Measurements from ENCODE around the gene PGM2.

PGM2 gene

DNA sequence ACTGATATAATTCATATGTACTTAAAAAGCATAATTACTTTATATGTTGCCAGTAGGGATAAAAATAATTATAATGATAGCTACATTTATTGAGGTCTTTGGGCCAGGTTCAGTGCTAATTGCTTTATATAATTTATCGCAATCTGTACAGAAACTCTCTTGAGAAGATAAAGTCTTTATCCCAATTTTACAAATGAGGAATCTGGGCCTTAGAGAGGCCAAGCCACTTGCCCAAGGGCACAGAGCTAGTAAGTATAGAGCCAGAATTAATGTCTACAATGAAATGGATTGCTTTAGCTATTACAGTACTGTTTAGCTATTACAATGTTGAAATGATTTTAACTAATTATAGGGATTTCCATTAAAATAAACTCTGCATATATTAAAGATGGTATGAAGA lies 33.8 kb downstream of the PGM2 start:
- DNase-seq (ENCODE audit: low read depth in 2 of 3, low spot score in 2 of 3), result no peak

DNA sequence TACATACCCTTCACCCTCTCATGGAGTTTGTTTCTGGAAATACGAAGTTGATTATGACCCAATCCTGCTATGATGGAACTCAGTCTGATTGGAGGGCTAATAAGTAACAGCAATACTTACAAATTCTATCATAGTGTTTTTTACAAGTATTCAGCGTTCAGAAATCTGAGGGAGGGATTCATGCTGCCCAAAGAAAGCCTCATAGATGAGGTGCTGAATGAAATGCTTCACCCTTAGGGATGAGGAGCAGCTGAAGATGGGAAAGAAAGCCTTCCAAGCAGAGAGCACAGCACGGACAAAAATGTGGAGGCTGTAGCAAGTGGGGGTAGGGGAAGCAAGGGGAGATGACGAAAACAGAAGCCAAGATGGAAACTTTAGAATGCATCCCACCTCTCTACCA lies 36.5 kb downstream of the PGM2 start:
- DNase-seq (ENCODE audit: low read depth in 2 of 3, low spot score in 2 of 3), result no peak

DNA sequence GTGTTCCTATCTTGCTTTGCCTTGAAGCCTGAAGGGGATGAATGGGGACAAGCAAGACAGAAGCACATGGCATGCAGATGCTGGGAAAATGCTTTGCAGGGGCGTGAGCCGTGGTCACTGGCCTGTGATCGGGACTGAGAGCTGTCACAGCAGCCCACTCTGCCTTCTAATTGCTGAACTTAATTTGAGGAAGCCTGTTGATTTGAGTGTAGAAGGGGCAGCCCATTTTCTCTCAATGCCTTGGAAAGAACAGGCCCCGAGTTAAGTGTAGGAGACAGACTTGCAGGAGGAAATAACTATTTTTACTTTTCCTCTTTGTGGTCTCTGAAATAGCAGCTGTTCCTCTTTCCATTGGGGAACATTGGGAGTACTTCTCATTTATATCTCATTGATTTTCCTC lies 38.3 kb downstream of the PGM2 start:
- no peak for DNase-seq (ENCODE audit: low read depth in 2 of 3, low spot score in 2 of 3)

DNA sequence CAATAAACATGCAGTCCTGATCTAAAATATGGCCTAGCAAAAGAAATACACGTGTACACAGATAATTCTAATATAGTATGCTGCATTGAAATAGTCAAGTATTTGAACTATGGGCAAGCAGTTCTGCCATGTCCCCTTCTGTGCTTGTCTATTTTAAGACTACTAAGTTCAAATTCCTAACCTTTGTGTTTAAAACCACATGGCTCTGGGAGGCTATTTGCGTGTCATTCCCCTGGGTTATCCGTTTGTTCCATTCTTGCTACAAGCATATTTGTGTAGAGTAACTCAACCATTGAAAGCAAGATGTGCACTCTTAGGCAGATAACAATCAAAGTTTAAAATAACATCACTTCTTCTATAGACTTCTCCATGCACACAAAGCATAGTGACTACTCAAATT lies 39.0 kb downstream of the PGM2 start:
- DNase-seq (ENCODE audit: low read depth in 2 of 3, low spot score in 2 of 3), result no peak

DNA sequence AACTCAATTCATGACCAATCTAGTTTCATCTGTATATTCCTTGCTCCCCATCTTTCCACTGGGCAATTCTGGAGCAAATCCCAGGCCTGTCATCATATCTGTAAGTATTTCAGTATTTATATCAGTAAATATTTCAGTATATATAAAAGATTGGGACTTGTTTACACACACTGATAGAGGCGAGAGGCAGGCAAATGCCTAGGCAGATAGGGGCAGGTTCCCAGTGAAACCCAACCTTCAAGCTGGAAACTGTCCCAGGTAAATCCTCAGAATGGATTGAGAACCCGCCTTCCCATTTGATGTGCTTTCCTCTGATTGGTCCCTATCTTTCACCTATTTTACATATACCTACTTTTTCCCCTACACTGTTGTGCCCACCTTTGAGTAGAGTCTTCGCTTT lies 40.6 kb downstream of the PGM2 start:
- DNase-seq (ENCODE audit: low read depth in 2 of 3, low spot score in 2 of 3), result no peak

DNA sequence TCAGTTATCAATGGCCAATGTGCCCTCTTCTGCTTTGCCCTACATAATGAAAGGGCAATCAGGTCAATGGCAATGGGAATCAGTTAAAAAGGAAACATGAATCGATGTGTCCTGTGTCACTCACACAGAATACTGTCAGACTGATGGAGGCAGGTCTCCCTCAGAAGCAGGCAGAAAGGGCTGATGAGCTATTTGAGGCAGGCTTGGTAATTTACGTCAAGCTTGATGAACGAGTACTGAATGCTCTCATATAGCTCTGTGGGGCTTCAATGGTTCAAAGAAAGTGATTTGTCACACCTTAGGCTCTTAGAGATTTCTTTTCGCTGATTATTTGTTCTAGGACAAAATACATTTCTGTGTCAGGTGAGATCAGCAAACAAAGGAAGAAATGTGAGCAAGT lies 41.8 kb downstream of the PGM2 start:
- no peak for DNase-seq (ENCODE audit: low read depth in 2 of 3, low spot score in 2 of 3)

DNA sequence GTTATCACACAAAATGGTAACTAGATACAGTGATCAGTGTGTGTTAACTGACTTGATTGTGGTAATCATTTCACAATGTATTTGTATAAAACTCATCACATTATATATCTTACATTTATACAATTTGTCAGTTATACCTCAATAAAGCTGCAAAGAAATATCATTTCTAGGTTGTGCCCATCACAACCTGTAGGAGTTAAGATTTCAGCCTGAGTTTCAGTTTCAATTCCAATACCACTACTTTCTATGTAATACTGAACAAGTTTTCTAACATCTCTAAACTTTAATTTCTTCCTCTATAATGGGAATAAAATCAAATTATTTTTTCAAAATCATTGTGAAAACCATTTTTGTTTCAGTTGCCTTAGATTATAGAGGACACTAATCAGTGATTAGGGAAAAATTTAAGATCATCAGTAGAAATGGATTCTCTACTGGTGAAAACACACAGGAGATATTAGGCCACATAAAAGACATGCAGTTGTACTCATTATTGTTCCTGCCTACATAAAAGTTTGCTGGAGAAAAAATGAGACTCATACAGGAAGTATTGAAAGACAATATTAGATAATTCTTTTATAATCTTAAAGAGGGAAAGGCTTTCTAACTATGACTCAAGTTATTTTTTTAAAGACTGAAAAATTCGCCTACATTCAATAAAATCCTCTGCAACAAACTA lies 46.0 kb downstream of the PGM2 start:
- no peak for DNase-seq (ENCODE audit: low read depth in 2 of 3, low spot score in 2 of 3)

DNA sequence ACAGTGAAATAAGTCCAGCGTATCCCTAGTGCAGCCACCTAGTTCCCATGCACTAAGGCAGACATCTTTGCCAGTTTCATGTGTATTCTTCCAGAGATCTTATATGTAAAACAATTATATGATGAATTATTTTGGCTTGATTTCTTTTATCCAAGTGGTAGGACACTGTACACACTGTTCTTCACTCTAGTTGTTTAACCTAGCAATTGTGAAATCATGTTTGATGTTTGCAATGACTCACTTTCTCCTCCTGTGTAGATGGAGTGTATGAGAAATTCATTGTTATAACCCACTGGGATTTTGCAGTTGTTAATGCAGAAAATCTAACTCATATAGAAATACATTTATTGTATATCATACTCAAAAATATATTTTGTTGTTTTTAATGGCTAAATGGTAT lies 46.9 kb downstream of the PGM2 start:
- no peak for DNase-seq (ENCODE audit: low read depth in 2 of 3, low spot score in 2 of 3)

DNA sequence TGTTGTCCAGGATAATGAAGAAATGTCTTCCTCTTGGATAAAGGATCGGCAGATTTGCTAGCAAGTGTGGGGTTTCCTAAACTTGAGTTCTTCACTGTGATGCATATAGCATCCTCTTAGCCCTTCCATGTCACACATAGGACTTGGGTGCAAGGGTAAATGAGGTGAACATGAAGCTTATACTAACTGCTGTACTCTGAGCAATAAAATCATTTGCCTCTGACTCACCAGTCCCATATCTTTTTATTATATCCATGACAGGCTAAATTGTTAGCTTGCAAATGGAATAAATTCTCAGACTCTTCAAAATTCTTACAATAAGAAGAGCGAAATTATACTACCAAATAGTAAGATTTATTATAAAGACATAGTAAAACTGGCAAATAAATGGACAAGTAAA lies 49.7 kb downstream of the PGM2 start:
- no peak for DNase-seq (ENCODE audit: low read depth in 2 of 3, low spot score in 2 of 3)

DNA sequence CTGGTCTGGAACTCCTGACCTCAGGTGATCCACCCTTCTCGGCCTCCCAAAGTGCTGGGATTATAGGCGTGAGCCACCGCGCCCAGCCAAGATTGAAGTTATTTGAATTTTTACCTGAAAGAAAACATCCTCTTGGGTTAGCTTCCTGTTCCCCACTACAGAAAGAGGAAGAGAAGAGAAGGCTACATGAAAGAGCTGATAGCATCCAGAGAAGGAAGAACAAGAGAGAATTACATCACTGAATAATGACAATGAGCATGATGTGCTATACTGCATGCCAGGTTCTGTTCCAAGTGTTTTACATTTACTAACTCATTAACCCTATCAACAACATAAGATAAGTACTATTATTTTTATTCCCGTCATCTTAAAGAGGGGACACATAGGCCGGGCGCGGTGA lies 52.9 kb downstream of the PGM2 start:
- no peak for DNase-seq (ENCODE audit: low read depth in 2 of 3, low spot score in 2 of 3)

DNA sequence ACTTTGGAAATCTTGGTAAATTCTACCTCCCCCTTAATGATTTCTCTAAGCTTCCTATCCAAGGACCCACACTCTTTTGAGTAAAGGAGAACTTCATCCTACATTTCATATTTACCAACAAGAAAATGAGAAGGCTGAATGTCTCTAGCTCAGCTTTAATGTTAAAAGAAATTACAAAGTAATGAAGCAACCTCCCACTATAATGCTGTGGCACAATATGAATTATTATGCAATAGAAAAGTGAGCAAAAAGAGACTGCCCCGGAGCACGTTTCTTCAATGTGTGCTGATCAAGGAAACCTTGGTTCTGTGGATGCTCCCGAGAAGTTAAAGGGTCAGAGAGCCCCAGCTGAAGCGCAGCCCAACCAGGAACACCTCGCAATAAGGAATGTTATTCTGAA lies 55.3 kb downstream of the PGM2 start:
- no peak for DNase-seq (ENCODE audit: low read depth in 2 of 3, low spot score in 2 of 3)

DNA sequence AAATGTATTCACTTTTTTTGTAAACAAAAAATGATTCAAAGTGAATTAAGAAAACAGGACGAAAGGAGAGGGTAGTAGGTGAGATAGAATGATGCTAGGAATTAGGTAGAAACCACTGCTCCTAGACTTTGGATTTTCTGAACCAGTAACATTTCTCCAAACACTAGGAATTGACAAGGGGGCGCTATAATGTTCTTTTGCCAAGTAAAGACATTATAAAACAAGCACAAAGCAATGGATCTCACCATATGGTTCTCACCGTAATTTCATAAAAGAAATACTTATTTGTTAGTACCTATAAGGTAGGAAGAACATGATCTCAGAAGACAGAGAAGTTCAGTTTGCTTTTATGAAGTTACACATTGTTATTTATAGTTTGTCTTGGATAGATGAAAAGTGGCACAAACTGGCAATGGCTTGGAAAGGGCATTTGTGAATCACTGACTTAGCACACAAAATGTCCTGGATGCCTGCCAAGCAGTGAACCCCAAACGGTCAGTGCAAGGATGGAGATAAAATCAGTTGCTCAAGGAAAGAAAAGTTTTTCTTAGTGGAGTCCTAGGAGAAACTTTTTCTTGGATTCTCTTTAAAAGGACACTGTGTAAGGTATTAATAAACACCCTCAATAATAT lies 56.3 kb downstream of the PGM2 start:
- DNase-seq (ENCODE audit: low read depth in 2 of 3, low spot score in 2 of 3), result no peak

DNA sequence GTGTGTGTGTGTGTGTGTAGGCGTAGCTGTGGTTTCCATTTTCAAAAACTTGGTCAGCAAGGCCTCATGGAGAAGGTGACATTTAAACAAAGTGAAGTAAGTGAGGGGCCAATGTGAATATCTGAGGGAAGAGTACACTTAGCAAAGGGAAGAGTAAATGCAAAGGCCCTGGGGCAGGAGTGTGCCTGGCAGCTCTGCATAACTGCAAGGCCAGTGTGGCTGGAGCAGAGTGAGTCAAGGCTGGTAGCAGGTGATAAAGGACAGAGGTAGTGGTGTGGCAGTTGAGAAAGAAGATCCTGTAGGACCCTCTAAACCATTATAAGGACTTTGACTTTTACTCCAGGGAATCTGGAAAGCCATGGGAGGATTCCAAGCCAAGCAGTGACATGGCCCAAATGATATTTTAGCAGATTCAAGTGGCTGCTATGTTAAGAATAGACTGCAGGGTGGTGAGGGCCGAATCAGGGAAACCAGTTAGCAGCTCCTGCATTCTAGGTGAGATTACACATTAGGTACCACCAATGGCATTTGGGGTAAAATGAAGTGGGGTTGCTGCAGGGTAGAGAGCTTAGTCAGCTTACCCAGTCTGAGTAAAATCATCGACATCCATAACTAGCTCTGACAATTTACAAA lies 58.5 kb downstream of the PGM2 start:
- DNase-seq (ENCODE audit: low read depth in 2 of 3, low spot score in 2 of 3), result no peak

DNA sequence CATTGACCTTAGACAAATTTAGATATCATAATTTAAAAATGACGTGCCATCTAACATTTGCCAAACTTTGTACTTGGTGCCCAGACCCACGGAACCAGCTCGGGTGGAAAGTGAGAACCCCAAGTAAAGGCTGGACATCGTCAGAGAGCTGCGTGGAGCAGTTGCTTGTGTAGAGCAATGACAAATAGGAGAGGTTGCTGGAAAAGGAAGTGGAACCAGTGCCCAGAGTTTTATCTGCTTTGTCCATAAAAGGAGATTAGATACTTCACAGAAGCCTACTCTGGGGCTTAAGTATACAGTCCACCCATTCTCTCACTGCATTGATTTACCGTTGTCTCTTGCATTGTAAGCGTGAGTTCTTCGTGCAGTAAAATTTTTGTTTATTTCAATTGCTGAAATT lies 59.0 kb downstream of the PGM2 start:
- no peak for DNase-seq (ENCODE audit: low read depth in 2 of 3, low spot score in 2 of 3)

DNA sequence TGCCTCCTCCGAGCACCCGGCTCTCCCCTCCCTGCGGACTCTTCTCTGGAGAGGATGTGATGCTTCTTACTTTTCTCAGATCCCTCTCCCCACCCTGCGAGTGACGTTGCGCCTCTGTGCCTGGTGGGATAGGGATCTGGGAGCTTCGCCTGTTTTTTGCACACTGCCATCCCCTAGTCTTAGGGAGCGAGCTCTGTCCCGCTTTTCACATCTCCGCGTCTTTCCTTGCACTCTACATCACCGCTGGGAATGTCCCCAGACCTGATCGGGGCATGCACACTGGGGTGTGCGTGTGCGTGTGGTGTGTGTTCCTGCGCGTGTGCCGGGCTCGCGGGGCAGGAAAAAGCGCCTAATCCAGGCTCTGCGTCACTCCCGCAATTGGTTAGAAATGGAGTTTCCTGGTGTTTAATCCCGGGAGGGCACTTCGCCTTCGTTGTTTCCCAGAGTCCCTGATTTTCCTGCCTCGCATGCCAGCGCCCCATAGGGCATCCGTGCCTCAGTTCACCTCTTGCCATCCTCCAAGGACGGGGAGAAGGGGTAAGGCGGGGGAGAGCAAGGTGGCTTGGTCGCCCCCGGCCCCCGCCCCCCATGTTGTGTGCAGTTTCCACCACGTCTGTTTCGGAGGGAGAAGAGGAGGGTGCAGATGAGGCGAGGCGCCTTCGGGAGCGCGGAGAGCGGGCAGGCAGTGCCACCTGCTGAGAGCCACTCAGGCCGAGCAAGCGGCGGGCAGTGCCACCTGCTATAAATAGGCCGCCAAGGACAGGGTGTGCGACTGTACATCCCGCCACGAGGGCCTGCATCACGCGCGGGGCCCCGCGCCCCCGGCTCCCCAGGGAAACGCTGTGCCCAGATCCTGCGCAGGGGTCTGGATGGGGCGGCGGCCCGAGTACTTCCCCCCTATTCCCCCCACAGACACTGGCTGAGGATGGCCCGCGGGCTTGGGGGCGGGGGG lies 63.6 kb downstream of the PGM2 start:
- no peak for DNase-seq (ENCODE audit: low read depth in 2 of 3, low spot score in 2 of 3)

DNA sequence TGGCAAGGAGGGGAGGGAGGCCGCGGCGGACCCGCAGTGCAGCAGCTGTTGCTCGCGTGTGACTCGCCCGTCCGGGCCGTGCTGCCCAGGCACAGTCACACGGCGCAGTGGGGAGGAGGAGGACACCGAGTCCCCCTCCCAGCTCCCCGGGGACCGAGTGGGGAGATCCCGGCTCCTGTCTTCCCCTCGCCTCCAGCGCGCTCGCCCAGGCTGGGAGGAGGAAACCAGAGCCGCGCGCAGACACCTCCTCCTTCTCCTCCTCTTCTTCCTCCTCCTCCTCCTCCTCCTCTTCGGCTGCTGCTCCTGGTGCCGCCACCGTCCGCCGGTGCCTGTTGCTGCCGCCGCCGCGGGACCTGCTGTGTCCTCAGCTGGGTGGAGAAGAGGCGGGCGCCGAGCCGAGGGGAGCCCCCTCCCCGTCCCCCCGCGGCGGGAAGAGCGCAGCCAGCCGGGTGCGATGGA lies 64.3 kb downstream of the PGM2 start, which contains the start of gene TBC1D1:
TBC1D1 (plus strand) TSS at position 284 of the 459 bp plus-strand sequence. CDS start 11,012 bp downstream, outside the sequence.
- peak; percentile 9 to 38 (median 30) for DNase-seq (ENCODE audit: low read depth in 2 of 3, low spot score in 2 of 3)

DNA sequence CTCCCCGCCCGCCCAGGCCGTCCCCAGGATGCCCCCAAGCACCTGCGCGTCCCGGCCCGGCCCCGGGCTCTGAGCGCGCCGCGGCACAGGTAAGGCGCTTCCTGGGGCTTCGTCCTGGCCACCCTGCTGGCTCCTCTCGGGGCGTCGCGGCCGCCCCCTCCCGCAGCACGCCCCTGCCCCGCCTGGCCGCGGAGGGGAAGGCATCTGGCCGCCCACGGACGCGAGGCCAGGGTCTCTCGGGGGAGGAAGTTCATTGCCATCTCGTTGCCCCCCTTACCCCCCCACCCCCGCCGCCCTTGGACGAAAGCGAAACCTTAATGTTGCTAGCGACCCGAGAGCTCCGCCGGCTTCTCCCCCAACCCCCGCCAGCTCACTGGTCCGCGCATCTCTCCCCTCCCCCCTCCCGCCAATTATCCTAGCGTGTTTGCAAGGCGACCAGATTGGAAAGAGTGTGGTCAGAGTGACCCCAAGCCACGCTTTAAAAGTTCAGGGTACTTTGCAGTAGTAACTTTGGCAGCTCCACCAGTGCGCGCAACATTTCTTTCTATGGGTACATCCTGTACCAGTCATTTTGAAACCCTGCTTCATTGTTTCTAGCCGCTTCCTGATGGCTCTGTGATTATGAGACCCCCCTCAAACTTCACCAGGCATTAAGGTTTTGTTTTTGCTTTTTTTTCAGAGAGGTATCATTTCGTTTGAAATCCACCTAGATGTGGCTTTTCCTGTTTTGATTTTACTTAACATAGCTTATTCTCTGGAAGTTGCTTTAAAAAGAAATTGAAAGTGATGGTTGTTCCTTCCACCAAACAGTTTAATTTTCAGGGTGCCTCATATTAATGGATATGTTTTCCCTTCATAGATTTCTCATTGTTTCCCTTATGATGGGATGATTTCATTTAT lies 65.0 kb downstream of the PGM2 start:
- peak; percentile 38 to 48 (median 44) for DNase-seq (ENCODE audit: low read depth in 2 of 3, low spot score in 2 of 3)

DNA sequence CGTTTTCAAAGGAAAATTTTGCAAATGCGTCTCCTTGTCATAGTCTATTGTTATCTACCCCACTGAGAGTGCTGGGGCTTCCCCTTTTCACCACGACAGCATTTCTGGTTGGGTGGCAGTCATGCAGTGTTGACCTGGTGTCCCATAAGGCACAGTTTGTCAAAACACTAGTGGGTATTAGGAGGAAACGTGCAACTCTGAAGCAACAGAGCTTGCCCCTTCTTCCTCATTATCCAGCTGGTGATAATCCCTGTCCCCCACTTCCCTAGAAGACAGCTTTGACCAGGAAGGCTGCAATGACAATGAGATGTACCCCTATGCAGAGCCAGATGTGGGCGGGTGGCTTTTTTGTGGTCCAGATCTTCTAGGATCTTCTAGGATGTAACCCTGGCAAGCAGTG lies 66.2 kb downstream of the PGM2 start:
- DNase-seq (ENCODE audit: low read depth in 2 of 3, low spot score in 2 of 3), result peak in 2 of 3 experiments; percentile 8 to 14

DNA sequence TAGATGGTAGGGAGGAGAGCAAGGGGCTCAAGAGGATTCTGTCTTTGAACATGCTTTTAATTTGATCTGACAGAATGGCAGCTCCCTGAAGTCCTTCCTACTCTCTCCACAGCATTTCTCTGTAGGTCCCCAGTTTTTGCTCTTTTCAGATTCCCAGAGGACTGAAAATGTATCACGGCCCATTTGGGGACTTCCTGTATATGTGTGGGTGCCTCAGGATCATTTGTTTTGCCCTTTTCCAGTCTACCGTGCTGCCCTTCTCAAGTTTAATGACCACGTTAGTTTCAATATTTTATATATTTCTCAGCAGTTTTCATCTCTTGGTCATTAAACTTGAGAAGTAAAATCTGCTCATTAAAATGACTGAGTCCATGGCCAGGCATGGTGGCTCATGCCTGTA lies 66.7 kb downstream of the PGM2 start:
- no peak for DNase-seq (ENCODE audit: low read depth in 2 of 3, low spot score in 2 of 3)

DNA sequence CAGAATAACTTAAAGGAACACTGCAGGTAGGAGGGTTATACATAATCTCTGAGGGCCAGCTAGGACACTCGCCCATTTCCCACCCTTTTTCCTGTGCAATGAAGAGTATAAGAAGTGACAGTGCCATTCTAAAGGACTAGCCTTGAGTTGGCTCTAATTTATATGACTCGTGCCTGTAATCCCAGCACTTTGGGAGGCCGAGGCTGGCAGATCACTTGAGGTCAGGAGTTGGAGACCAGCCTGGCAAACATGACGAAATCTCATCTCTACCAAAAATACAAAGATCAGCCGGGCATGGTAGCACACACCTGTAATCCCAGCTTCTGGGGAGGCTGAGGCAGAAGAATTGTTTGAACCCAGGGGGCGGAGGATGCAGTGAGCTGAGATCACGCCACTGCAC lies 68.8 kb downstream of the PGM2 start:
- no peak for DNase-seq (ENCODE audit: low read depth in 2 of 3, low spot score in 2 of 3)

Data from activated CD8-positive, alpha-beta memory T cell treated with anti-CD3 and anti-CD28 coated beads for 48 hours (primary cell).